KMS-11 (cell line): Measurements from ENCODE around the gene SSC5D.
A peak's percentile ranks its signal among the peaks of the same experiment; 100 is the strongest.

ENCODE experiments used
- H2AFZ ChIP-seq: fragments of 200-600 bp; sonication (generic); 2 replicates; pipeline ENCODE4 v1.6.1; 2016; ENCODE audit warnings: antibody characterized with exemption, mixed run types, low read depth
- H3K27ac ChIP-seq: fragments of 200-600 bp; sonication (generic); 2 replicates; pipeline ENCODE4 v1.6.1; 2016; ENCODE audit warnings: mild to moderate bottlenecking, mixed run types
- H3K27me3 ChIP-seq: fragments of 200-600 bp; sonication (generic); 2 replicates; pipeline ENCODE4 v1.6.1; 2017; ENCODE audit warnings: mild to moderate bottlenecking, low read depth, mixed run types, moderate library complexity; ENCODE audit not compliant: insufficient read depth
- H3K36me3 ChIP-seq: fragments of 200-600 bp; sonication (generic); 2 replicates; pipeline ENCODE4 v1.6.1; 2017; ENCODE audit warnings: mild to moderate bottlenecking, mixed run types; ENCODE audit not compliant: insufficient read depth
- H3K4me1 ChIP-seq: fragments of 200-600 bp; sonication (generic); 2 replicates; pipeline ENCODE4 v1.6.1; 2016; ENCODE audit warnings: mild to moderate bottlenecking, low read depth, mixed run types; ENCODE audit not compliant: poor library complexity, severe bottlenecking
- H3K4me2 ChIP-seq: fragments of 200-600 bp; sonication (generic); 2 replicates; pipeline ENCODE4 v1.7.0; 2016; ENCODE audit warnings: mild to moderate bottlenecking, mixed run types
- H3K4me3 ChIP-seq: fragments of 200-600 bp; sonication (generic); IDR thresholded peaks from 2 replicates; pipeline ENCODE4 v1.6.1; 2017; ENCODE audit warnings: low read depth, low read length, mixed read lengths; ENCODE audit not compliant: insufficient read depth
- H3K79me2 ChIP-seq: fragments of 200-600 bp; sonication (generic); 2 replicates; pipeline ENCODE4 v1.6.1; 2016; ENCODE audit warnings: low read depth, mixed run types; ENCODE audit not compliant: insufficient read depth
- H3K9ac ChIP-seq: fragments of 200-600 bp; sonication (generic); 2 replicates; pipeline ENCODE4 v1.6.1; 2016; ENCODE audit warnings: mild to moderate bottlenecking, mixed run types
- H4K20me1 ChIP-seq: fragments of 200-600 bp; sonication (generic); 2 replicates; pipeline ENCODE4 v1.6.1; 2016; ENCODE audit warnings: mild to moderate bottlenecking, mixed run types; ENCODE audit not compliant: insufficient read depth
- TF ChIP-seq, protein P1 (sequence below): fragments of 200-600 bp; sonication (generic); conservative IDR thresholded peaks from 2 replicates; pipeline ENCODE4 v1.6.1; 2017; ENCODE audit warnings: low read depth, mild to moderate bottlenecking, antibody characterized with exemption, low read length, moderate library complexity, mixed read lengths

Gene SSC5D

DNA sequence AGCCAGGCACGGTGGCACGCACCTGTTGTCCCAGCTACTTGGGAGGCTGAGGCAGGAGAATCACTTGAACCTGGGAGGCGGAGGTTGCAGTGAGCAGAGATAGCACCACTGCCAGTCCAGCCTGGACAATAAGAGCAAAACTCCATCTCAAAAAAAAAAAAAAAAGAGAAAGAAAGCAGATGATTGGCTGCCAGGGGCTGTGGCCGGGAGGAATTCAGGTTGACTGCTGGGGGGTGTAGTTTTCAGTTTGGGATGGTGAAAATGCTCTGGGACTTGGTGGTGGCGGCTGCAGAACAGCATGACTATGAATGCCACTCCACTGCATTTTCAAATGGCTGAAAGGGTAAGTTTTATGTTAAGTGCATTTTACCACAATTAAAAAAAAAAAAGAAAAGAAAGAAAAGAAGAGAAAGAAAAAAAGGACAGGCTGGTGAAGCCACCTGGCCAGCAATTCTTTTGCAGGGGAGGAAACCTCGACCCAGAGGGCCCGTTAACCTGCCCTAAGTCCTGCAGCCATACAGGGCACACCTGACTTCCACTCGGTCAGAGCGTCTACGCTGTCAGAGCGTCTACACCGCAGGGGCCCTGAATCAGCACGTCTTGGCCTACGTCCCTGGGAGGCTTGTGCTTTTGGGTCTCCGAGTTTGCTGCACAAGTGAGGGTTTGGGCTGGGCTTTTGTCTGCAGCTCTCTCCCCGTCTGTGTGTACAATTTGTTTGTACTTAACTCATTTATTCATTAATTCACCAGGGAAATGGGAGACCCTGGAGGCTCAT is 30.4 kb upstream of the SSC5D start:
- Histone ChIP-seq H3K79me2 (peaks cover 11% of the 10 kb centered on the region; the same call in 1 of the 2 replicates), H4K20me1 (no peaks in the 10 kb centered on the region), H2AFZ (no peak overlapping the region), H3K4me2 (no peak overlapping the region), H3K9ac (no peak overlapping the region), H3K27me3 (no peaks in the 10 kb centered on the region; the same call in 1 of the 2 replicates), H3K36me3 (no peaks in the 10 kb centered on the region), H3K27ac (no peak overlapping the region), H3K4me3 (no peak overlapping the region), H3K4me1 (peaks cover 10% of the 10 kb centered on the region)
- TF ChIP-seq, protein P1, sequence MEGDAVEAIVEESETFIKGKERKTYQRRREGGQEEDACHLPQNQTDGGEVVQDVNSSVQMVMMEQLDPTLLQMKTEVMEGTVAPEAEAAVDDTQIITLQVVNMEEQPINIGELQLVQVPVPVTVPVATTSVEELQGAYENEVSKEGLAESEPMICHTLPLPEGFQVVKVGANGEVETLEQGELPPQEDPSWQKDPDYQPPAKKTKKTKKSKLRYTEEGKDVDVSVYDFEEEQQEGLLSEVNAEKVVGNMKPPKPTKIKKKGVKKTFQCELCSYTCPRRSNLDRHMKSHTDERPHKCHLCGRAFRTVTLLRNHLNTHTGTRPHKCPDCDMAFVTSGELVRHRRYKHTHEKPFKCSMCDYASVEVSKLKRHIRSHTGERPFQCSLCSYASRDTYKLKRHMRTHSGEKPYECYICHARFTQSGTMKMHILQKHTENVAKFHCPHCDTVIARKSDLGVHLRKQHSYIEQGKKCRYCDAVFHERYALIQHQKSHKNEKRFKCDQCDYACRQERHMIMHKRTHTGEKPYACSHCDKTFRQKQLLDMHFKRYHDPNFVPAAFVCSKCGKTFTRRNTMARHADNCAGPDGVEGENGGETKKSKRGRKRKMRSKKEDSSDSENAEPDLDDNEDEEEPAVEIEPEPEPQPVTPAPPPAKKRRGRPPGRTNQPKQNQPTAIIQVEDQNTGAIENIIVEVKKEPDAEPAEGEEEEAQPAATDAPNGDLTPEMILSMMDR, result no peak

DNA sequence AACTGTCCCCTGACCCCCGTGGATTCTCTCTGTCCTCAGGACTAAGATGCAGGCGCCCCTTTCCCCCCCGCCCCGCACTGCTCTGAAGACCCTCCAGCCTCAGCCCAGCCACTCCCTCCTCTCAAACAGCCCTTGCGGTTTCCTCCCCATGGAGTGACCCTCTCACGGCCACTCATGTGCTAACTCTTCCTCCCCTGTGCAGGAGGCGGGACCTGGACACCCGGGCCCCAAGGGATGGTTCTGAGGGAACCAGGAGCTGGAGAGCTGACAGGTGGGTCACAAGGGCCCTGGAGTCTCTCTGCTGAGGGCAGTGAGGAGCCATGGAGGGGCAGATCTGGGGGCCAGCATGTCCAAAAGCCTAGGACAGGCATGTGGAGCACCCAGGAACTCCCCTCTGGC is 28.7 kb upstream of the SSC5D start:
- Histone ChIP-seq H3K27ac (no peak overlapping the region), H3K9ac (no peak overlapping the region), H3K4me2 (no peak overlapping the region)

DNA sequence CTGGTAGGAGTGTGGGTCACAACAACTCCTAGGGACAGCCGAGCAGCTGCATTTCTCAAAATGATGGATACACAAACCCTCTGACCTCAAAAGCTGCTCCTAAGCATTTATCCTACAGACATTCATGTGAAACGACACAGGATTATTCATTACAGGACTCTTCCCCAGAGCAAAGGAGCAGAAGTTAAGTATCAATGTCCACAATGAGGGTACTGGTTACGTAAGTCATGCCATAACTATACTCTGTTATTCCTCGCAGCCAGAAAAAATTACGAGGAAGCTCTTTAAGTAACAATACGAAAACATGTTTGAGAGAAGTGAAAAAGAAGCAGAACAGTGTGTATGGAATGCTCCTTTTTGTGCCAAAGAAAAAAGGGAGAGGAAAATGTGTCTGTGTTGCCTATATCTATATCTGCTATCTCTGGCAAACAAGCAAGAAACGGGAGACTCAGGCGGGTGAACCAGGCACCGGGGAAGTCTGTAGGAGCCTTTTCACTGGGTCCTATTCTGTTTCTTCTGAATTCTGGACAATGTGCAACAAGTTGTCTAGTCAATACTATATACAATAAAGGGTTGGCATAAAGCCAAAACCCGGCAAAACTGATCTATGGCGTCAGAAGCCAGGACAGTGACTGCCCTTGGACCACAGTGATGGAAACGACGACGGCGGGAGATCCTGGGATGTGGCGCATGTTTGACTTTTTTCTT is 28.1 kb upstream of the SSC5D start:
- no peaks in the 10 kb centered on the region for H3K36me3 ChIP-seq
- TF ChIP-seq, protein P1, result no peak
- H3K9ac ChIP-seq, result no peak overlapping the region
- H3K27me3 ChIP-seq, result peaks cover 14% of the 10 kb centered on the region
- H3K4me1 ChIP-seq, result peaks cover 10% of the 10 kb centered on the region
- H2AFZ ChIP-seq, result no peak overlapping the region
- no peak overlapping the region for H3K27ac ChIP-seq
- peaks cover 11% of the 10 kb centered on the region; the same call in 1 of the 2 replicates for H3K79me2 ChIP-seq
- peak overlapping the region; percentile 84; the same call in 1 of the 2 replicates for H3K4me2 ChIP-seq
- H3K4me3 ChIP-seq, result no peak overlapping the region
- H4K20me1 ChIP-seq, result no peaks in the 10 kb centered on the region

More for the DNA sequence above, 28.7 kb upstream of the SSC5D start:
- H4K20me1 ChIP-seq, result no peaks in the 10 kb centered on the region
- H3K4me3 ChIP-seq, result no peak overlapping the region
- no peak overlapping the region for H2AFZ ChIP-seq
- H3K36me3 ChIP-seq, result no peaks in the 10 kb centered on the region
- H3K4me1 ChIP-seq, result peaks cover 10% of the 10 kb centered on the region
- H3K27me3 ChIP-seq, result peaks cover 12% of the 10 kb centered on the region
- TF ChIP-seq, protein P1, result no peak
- peaks cover 11% of the 10 kb centered on the region; the same call in 1 of the 2 replicates for H3K79me2 ChIP-seq

DNA sequence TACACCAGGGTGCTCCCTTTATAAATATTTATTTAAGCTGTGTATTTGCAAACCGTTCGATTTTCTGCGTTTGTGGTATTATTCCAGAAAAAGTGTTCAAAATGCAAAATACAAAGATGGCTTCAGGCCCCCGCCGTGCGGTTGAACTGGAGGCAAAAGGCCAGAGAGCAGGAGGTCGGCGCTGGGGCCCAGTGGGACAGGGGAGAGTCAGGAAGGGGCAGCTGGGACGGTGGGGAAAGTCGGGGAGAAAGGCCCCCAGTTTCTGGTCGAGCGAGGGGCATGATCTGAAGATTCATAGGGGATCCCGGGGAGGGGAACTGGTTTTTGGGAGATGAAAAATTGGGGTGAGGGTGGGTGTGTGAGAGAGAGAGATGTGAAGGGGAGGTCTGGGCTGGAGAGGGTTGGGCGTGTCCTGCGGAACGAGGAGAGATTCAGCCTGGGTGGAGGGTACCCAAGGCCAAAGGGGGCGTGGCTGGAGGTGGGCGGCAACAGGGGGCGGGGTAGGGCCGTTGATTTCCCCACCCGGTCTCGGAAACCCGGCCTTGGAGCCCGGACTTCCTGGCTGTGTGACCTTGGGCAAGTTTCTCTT is 27.5 kb upstream of the SSC5D start:
- H2AFZ ChIP-seq, result peak overlapping the region; percentile 67
- H3K27me3 ChIP-seq, result peaks cover 21% of the 10 kb centered on the region
- H3K79me2 ChIP-seq, result peaks cover 11% of the 10 kb centered on the region; the same call in 1 of the 2 replicates
- H3K27ac ChIP-seq, result peak overlapping the region; percentile 73
- no peak overlapping the region for H3K4me3 ChIP-seq
- H3K4me2 ChIP-seq, result peak overlapping the region; percentile 84
- peak overlapping the region; percentile 94 for H3K9ac ChIP-seq
- TF ChIP-seq, protein P1, result no peak
- H3K36me3 ChIP-seq, result no peaks in the 10 kb centered on the region
- H4K20me1 ChIP-seq, result no peaks in the 10 kb centered on the region
- H3K4me1 ChIP-seq, result peaks cover 10% of the 10 kb centered on the region
